Cerebellar nuclear complex (tissue), 1 donor: ENCODE measurements around the gene ANKRD13C.
"Not testable (repeated sequence)": the region's sequence is repeated elsewhere in the genome, so short reads cannot be mapped to it uniquely, and the experiment has no call there.

Source experiments
- DNase-seq, 2 experiments: peaks; one replicate each; lab custom pipeline; 2025; lab: John Stamatoyannopoulos, UW

Gene ANKRD13C, protein sequence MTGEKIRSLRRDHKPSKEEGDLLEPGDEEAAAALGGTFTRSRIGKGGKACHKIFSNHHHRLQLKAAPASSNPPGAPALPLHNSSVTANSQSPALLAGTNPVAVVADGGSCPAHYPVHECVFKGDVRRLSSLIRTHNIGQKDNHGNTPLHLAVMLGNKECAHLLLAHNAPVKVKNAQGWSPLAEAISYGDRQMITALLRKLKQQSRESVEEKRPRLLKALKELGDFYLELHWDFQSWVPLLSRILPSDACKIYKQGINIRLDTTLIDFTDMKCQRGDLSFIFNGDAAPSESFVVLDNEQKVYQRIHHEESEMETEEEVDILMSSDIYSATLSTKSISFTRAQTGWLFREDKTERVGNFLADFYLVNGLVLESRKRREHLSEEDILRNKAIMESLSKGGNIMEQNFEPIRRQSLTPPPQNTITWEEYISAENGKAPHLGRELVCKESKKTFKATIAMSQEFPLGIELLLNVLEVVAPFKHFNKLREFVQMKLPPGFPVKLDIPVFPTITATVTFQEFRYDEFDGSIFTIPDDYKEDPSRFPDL

DNA sequence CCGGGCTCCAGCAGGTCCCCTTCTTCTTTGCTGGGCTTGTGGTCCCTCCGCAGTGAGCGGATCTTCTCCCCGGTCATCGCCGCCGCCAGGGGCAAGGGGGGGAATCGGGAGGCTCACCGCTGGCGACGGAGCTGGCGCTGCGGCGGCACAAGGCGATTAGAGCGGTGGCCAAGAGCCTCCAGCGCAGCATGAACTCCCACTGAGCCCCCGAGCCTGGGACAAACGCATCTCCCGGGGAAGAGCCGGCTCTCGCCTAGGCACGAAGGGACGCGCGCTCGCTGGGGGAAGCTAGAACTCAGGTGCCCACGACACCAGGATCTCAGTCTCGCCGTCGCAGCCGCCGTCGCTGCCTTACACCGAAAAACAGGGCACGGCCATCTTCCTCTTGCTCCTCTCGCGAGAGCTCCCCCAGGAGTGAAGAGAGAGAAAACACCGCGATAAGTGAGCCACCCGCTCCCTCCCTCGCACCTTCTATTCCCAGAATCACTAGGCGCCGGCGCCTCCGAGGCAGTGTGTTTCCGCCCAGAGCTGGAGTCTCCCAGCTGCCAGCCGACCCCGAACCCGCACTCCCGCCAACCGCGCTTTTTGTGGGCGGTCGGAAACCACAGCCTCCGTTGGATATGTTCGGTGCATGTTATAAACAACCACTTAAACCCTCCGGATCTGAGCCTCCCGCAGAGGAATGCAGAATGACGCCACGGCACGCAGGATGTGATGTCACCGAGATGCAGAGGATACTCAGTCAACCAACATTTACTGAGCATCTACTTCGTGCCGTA lies at the start of gene ANKRD13C:
Gene ANKRD13C, minus strand, starts transcription at position 391 of the 779 bp plus-strand sequence. Its CDS starts 314 bp downstream, at position 77.
- peak; percentile 61 to 74 for DNase-seq

DNA sequence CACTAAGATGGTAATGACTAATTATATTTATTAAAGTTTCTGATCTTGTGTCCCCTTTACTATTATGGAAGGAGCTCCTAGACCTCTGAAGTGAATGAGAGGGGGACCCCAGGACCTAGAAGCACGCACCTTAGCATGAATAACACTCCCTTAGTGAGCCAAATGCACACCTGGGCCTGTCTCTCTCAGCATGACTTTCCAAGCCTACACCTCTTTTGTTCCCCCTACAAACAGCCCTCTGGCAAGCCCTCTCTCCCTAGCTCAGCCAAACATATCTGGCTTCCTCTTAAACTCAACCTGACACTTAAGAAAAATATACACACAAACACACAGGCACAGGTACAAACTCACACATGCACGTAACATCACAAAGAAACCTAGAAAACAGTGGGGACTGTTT lies 49.2 kb upstream of the ANKRD13C start:
- no peak for DNase-seq

DNA sequence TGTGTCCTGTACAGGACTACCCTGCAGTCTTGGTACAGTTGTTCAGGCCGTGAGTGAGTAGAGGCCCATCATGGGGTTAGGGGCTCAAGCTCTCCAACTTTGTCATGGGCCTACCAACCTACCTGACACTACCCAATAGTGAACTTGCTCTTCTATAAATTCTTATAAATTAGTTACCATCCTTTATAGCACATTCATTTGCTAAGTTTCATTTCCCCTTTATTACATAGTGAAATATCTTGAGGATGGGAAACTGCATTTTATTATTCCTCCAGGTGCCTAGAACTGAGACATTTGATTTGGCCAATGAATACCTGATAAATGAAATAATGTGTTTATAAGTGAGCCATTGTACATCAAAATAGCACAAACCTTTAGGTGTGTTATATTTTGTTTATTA lies 47.5 kb upstream of the ANKRD13C start:
- no peak for DNase-seq

DNA sequence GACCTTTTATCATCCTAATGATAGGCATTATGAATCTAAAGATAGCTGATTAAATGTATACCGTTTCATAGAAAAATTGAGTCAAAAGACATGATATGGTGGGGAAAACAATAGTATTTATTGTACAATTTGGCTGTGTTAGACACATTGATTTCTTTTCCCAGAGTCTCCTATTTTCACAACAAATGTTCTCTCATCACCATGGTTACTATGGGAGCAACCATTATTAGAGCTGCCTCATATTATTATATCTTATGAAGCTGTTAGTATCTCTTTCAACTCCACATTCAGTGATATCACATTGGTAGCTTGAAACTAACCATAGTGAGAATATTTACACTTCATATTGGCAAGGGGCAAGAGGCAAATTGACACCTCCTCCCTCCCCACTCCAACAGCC lies 45.8 kb upstream of the ANKRD13C start:
- no peak for DNase-seq

DNA sequence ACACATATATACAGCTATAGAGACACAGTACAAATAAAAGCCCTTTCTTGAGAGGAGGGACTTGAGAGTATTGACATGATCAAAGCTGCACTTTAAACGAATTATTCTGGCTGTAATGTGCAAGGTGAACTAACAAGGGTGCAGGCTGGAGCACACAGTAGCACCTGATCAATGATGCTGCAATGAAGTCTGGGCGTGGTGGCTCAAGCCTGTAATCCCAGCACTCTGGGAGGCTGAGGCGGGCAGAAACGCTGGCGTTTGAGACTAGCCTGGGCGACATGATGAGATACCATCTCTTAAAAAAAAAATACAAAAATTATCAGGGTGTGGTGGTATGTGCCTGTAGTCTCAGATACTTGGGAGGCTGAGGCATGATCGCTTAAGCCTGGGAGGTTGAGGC lies 42.5 kb upstream of the ANKRD13C start:
- no peak for DNase-seq

DNA sequence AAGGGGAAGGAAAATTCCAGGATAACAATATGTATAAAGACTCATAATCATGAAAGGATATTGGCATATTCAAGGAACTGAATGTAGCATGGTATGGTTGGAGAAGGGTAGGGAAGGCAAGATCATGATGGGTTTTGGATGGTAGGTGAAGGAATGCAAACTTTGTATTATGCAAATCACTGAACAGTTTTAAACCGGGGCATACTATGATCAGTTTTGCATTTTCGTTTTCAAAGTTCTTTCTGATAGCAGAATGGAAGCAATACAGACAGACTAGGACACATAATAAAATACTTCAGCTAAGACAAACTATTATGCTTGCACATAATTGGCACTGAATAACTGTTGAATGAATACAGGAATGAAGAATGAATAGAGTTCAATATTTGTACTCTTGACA lies 42.1 kb upstream of the ANKRD13C start:
- DNase-seq, result no peak

DNA sequence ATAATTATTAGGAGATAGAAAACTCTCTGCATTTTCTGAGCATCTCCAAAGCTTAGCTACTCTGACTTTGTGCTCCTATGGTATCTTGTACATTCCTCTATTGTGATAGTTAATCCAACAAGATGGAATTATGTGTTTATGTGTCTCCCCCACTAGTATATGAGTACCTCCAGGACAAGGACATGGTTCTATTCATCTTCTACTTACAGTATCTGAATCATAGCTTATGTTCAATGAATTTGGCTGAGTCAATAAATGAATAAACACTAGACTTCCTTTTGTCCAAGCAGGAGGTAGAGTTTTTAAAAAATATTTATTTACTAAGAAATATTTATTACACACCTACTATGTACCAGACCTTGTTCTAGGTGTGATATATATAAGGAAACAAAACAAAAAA lies 38.1 kb upstream of the ANKRD13C start:
- DNase-seq, result no peak

DNA sequence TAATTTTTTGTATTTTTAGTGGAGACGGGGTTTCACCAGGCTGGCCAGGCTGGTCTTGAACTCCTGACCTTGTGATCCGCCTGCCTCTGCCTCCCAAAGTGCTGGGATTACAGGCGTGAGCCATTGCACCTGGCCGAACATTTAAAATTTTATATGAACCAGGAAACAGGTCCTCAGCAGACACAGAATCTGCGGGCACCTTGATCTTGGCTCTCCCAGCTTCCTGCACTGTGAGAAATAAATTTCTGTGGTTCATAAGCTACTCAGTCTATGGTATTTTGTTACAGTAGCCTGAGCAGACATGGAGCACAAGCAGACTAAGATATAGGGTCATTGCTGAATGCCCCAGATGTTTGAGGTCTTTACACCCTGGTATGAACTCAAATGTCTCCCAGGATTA lies 33.0 kb upstream of the ANKRD13C start:
- no peak for DNase-seq

DNA sequence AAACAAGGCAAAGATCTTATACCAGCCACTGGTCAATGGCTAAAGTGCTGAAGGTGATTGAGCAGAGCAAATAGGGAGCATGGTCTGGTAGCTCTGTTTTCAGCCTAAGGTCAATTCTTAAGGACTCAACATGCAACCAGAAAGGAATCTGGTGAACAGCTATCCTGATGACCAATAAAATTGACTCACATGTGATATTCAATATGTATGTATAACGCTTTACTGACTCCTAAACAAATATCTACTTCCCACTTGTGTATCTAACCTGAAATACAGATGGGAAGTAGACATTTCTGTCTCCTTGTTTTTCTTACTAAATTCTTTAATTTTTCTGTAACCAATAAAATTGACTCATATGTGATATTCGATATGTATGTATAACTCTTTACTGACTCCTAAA lies 31.6 kb upstream of the ANKRD13C start:
- DNase-seq, result no peak

DNA sequence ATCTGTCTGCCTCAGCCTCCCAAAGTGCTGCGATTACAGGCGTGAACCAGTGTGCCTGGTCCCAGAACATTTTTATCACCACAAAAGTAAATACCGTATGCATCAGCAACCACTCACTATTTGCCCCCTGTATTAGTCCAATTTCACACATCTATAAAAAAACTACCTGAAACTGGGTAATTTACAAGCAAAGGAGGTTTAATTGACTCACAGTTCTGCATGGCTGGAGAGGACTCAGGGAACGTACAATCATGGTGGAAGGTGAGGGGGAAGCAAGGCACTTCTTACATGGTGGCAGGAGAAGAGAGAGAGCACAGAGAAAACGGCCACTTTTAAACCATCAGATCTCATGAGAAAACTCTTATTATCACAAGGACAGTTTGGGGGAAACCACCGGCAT lies 31.0 kb upstream of the ANKRD13C start:
- no peak for DNase-seq

DNA sequence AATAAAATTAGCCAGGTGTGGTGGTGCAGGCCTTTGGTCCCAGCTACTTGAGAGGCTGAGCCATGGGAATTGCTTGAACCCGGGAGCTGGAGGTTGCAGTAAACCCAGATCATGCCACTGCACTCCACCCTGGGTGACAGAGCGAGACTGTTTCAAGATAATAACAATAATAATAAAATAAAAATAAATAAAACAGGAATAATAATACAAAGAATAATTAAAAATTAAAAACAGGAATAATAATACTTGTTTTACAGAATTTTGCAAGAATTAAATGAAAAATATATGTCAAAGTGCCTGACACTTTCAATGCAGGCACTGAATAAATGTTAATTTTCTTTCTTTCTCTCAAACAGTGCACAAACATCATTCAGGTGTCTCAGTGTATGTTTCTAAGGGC lies 30.0 kb upstream of the ANKRD13C start:
- no peak for DNase-seq

DNA sequence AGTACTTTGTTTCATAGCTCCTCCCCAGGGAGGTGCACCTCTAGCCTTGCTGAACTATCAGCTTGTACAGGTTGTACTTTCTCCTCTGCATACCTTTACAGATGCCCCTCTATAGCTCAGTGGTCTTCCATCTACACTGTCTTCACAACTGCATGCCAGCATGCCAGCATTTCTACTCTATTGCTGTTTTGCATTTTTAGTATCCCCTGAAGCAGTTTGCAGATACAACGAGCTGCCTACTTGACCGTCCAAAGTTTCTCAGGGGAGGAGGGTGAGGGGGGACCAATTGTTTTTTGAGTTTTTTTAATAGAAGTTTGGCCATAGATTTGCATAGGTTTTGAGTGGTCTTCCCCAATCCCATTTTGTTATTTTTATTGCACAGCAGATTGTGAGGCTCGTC lies 29.0 kb upstream of the ANKRD13C start:
- no peak for DNase-seq

DNA sequence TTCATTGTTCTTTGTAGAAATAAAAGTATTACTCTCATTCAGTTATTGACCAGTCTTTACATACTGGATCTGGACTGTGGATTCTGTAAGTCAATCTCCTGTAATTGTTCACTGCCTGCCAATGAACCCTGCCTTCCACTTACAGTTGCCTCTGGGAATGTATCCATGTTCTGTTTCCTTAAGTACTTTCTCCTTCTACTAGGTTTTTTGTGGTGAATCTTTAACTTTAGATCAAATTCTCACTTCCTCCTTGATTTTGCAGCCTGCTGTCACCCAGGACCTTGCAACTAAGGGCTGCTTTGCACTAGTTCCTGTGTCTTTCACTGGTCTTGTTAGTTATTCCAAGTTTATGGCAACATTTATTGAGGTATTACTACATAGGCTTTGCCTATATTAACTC lies 28.2 kb upstream of the ANKRD13C start:
- DNase-seq, result no peak

DNA sequence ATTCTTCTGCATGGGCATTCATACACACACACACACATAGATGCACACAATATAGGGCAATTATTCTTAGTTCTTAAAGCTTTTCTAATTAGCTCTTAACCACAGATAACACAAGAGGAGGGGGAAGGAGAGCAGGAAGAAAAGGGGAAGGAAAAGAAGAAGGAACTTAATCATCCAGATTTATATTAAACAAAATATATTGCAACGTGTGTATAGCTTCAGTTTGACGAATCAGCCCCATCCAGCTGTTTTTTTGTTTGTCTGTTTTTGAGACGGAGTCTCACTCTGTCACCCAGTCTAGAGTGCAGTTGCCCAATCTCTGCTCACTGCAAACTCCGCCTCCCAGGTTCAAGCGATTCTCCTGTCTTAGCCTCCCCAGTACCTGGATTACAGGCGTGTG lies 21.7 kb upstream of the ANKRD13C start:
- DNase-seq, result no peak

DNA sequence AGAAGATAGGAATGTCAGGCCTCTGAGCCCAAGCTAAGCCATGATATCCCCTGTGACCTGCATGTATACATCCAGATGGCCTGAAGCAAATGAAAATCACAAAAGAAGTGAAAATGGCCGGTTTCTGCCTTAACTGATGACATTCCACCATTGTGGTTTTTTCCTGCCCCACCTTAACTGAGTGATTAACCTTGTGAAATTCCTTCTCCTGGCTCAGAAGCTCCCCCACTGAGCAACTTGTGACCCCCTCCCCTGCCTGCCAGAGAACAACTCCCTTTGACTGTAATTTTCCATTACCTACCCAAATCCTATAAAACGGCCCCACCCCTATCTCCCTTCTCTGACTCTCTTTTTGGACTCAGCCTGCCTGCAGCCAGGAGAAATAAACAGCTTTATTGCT lies 19.1 kb upstream of the ANKRD13C start:
- not testable (repeated sequence) for DNase-seq

DNA sequence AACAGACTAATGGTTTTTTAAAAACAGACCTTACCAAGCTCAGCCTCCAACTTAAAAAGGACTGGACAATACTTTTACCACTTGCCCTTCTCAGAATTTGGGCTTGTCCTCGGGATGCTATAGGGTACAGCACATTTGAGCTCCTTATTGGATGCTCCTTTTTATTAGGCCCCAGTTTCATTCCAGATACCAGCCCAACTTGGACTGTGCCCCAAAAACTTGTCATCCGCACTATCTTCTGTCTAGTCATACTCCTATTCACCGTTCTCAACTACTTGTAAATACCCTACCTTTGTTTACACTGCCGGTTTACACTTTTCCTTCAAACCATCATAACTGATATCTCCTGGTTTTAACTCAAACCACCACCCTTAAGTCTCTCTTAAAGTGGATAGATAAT lies 17.9 kb upstream of the ANKRD13C start:
- no peak for DNase-seq

DNA sequence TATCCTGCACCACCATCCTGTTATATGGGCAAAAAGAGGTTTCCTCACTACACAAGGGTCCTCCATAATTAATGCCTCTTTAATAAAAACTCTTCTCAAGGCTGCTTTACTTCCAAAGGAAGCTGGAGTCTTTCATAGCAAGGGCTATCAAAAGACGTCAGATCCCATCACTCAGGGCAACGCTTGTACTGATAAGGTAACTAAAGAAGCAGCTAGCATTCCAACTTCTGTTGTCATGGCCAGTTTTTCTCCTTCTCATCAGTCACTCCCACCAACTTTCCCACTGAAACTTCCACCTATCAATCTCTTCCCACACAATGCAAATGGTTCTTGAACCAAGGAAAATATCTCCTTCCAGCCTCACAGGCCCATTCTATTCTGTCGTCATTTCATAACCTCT lies 17.1 kb upstream of the ANKRD13C start:
- DNase-seq, result not testable (repeated sequence)

DNA sequence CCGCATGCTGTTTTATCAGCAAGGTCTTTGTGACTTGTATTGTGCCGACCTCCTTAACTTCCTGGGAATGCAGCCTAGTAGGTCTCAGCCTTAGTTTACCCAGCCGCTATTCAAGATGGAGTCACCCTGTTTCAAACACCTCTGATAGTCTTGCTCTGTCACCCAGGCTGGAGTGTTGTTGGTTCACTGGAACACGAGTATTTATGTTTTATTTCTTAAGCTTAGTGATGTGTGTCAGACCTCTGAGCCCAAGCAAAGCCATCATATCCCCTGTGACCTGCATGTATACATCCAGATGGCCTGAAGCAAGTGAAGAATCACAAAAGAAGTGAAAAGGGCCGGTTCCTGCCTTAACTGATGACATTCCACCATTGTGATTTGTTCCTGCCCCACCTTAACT lies 12.9 kb upstream of the ANKRD13C start:
- DNase-seq, result not testable (repeated sequence)

DNA sequence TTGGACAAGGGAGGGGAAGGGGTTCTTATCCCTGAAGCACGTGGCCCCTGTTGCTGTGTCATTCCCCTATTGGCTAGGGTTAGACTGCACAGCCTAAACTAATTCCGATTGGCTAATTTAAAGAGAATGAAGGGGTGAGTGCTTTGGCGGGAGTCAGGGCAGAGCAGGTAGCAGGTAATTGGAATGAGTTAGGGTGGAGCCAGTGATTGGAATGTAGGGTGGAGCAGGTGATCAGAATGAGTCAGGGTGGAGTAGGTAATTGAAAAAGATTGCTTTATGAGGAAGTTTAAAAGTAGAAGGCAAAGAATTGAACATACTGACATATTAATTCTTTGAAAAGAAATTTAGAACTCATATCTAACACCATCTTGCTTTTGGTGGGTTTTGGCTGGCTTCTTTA lies 12.5 kb upstream of the ANKRD13C start:
- DNase-seq, result not testable (repeated sequence)

DNA sequence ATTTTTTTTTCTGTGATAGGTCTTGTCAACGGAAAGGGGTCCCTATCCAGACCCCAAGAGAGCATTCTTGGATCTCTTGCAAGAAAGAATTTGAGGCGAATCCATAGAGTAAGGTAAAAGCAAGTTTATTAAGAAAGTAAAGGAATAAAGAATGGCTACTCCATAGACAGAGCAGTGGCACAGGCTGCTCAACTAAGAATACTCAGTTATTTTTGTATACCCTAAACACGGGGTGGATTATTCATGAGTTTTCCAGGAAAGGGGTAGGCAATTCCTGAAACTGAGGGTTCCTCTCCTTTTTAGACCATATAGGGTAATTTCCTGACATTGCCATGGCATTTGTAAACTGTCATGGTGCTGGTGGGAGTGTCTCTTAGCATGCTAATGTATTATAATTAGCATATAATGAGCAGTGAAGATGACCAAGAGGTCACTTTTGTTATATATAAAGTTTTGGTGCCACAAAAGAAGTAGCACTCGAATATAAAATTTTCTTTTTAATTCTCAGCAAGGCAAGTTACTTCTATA lies 12.0 kb upstream of the ANKRD13C start:
- DNase-seq, result not testable (repeated sequence)

DNA sequence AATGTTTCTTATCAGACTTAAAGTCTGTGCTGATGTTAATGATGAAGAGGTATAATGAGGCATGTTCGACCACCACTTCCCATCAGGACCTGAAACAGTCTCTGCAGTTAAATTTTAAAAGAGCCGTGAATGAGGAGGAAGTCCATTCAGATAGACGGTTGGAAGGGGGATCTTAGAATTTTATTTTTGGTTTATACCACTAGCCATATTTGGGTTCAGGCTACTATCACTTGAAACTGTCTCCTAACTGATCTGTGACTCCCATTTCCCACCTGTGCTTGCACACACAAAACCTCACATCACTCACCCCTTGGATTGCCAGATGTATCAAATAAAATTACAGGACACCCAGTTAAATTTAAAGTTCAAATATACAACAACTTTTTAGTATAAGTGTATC lies 9.9 kb upstream of the ANKRD13C start:
- no peak for DNase-seq

DNA sequence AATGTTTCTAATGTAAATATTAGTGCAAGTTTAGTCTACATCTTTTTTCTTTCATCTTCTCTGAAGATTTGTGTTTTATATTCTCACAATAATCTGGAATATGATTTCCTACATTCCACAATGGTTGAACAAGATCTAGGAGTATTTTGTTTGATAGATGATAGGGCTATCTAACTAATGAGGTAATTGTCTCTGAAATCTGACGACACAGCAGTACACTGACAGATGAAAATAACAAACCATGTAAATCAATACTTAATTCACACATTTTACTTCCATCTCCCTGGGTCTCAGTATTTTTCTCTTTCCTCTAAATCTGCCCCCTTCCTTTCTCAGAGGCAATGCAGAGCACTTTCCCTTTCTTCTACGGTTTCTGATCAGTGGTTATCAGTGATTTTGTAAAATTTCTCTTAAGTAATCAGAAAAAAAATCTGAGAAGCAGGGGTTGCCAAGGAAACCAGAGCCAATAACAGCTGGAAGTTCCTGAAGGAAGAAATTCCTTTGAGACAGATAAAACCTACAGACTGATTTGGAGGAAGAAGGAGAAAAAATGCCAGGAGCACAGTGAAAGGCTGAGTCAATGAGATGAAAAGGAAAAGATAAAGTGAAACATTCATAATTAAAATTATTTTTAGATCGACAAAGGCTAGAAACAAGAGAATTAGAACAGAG lies 7.3 kb upstream of the ANKRD13C start:
- DNase-seq, result no peak
